ENCODE results near the gene DPP4. TPM values are rescaled to one million over a fixed set of nuclear protein-coding genes. Genes with fewer than 3 reads are reported as not detected.

The DPP4 gene
- total RNA-seq, result 100 to 1,000 TPM; 126 to 176 TPM

GRCh38 chr2:162073888-162074631 lies at the start of gene DPP4:
Gene DPP4, minus strand, starts transcription at chr2:162074215. Its CDS starts 234 bp downstream, at chr2:162073981.

Small RNAs within 50 kb of the gene (small RNA-seq; reads per million reads assigned to genes)
- gene TIMM8AP1, result 0 to 0.12 reads per million in 2 donors

Other genes with a start within 250 kb of the DPP4 start
- gene GCG, start 78.0 kb upstream of the DPP4 start, total RNA-seq, result not detected
- gene FAP, start 169.2 kb upstream of the DPP4 start, total RNA-seq, result 10 to 100 TPM; 10.3 TPM
- gene IFIH1, start 244.5 kb upstream of the DPP4 start, total RNA-seq, result 100 to 1,000 TPM; 106 to 150 TPM